ENCODE results near the gene CCT4. TPM values are rescaled to one million over a fixed set of nuclear protein-coding genes. Genes with fewer than 3 reads are reported as not detected.

CCT4 gene
- total RNA-seq, 1 donor = 117 TPM

DNA sequence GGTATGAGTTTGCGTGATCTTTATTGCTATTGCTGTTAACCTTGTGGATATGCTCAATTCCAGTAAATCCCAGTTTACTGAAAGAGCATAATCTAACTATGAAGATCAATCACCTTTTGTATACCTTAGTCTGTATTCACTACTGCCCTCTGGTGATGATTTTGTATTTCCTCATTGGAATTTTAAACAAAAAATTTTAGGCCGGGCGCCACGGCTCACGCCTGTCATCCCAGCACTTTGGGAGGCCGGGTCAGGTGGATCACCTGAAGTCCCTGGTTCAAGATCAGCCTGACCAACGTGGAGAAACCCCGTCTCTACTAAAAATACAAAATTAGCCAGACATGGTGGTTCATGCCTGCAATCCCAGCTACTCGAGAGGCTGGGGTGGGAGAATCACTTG lies 22.1 kb upstream of the CCT4 start:
- H3K79me2 ChIP-seq (ENCODE audit: insufficient read depth, low read length) = peaks cover 36% of the 10 kb centered on the region
- no peak for DNase-seq (ENCODE audit: insufficient read length, low spot score, missing footprints)
- TF ChIP-seq, protein P1, sequence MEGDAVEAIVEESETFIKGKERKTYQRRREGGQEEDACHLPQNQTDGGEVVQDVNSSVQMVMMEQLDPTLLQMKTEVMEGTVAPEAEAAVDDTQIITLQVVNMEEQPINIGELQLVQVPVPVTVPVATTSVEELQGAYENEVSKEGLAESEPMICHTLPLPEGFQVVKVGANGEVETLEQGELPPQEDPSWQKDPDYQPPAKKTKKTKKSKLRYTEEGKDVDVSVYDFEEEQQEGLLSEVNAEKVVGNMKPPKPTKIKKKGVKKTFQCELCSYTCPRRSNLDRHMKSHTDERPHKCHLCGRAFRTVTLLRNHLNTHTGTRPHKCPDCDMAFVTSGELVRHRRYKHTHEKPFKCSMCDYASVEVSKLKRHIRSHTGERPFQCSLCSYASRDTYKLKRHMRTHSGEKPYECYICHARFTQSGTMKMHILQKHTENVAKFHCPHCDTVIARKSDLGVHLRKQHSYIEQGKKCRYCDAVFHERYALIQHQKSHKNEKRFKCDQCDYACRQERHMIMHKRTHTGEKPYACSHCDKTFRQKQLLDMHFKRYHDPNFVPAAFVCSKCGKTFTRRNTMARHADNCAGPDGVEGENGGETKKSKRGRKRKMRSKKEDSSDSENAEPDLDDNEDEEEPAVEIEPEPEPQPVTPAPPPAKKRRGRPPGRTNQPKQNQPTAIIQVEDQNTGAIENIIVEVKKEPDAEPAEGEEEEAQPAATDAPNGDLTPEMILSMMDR (IDR thresholded peaks at IDR 0.05; ENCODE audit: extremely low read depth, low read depth, low read length) = peak; percentile 32
- H3K36me3 ChIP-seq (ENCODE audit: insufficient read depth, low read length) = no peaks in the 10 kb centered on the region
- peaks cover 10% of the 10 kb centered on the region for H3K4me1 ChIP-seq (ENCODE audit: insufficient read depth, low read length)
- no peak overlapping the region for H2AFZ ChIP-seq (ENCODE audit: low read length)
- no peak overlapping the region for H3K4me2 ChIP-seq (ENCODE audit: insufficient read depth, low read length)
- H3K9me3 ChIP-seq (ENCODE audit: low read depth, low read length) = no peaks in the 10 kb centered on the region
- H3K4me3 ChIP-seq (ENCODE audit: insufficient read depth, low read length) = no peak overlapping the region
- H3K27me3 ChIP-seq (ENCODE audit: insufficient read depth, low read length) = no peaks in the 10 kb centered on the region
- peaks cover 6% of the 10 kb centered on the region for H4K20me1 ChIP-seq (ENCODE audit: insufficient read depth, low read length)
- no peak overlapping the region for H3K27ac ChIP-seq (ENCODE audit: low read depth, low read length)

- TF ChIP-seq, protein P1 (IDR thresholded peaks at IDR 0.05; ENCODE audit: extremely low read depth, low read depth, low read length) = no peak
- no peak overlapping the region for H3K4me3 ChIP-seq (ENCODE audit: insufficient read depth, low read length)
- no peaks in the 10 kb centered on the region for H3K36me3 ChIP-seq (ENCODE audit: insufficient read depth, low read length)
- no peak overlapping the region for H2AFZ ChIP-seq (ENCODE audit: low read length)
- peaks cover 10% of the 10 kb centered on the region for H3K4me1 ChIP-seq (ENCODE audit: insufficient read depth, low read length)
- H3K27ac ChIP-seq (ENCODE audit: low read depth, low read length) = no peak overlapping the region
- H3K79me2 ChIP-seq (ENCODE audit: insufficient read depth, low read length) = peaks cover 42% of the 10 kb centered on the region
- peaks cover 6% of the 10 kb centered on the region for H4K20me1 ChIP-seq (ENCODE audit: insufficient read depth, low read length)
- H3K4me2 ChIP-seq (ENCODE audit: insufficient read depth, low read length) = no peak overlapping the region
- no peak for DNase-seq (ENCODE audit: insufficient read length, low spot score, missing footprints)
- H3K9me3 ChIP-seq (ENCODE audit: low read depth, low read length) = no peaks in the 10 kb centered on the region
- H3K27me3 ChIP-seq (ENCODE audit: insufficient read depth, low read length) = no peaks in the 10 kb centered on the region
Observed at GRCh38 chr2:61909116-61909515, 20.7 kb upstream of the CCT4 start.

DNA sequence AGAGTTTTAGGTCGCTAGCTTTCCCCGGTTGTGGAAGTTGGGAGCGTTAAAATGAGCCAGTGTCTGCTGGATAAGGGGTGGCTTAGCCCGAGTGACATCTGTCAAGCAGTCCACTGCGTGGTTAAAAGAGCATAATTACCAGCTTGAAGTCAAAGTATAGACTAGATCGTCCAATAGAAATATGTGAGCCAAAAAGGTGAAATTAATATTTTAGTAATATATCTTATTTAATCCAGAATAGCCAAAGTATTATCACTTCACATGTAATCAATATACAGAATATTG lies 17.7 kb upstream of the CCT4 start:
- H2AFZ ChIP-seq (ENCODE audit: low read length) = peak overlapping the region; percentile 100
- H3K4me2 ChIP-seq (ENCODE audit: insufficient read depth, low read length) = peak overlapping the region; percentile 99
- no peaks in the 10 kb centered on the region for H4K20me1 ChIP-seq (ENCODE audit: insufficient read depth, low read length)
- TF ChIP-seq, protein P1 (IDR thresholded peaks at IDR 0.05; ENCODE audit: extremely low read depth, low read depth, low read length) = no peak
- no peaks in the 10 kb centered on the region for H3K9me3 ChIP-seq (ENCODE audit: low read depth, low read length)
- H3K27me3 ChIP-seq (ENCODE audit: insufficient read depth, low read length) = no peaks in the 10 kb centered on the region
- H3K4me1 ChIP-seq (ENCODE audit: insufficient read depth, low read length) = peaks cover 10% of the 10 kb centered on the region
- peak overlapping the region; percentile 96 for H3K4me3 ChIP-seq (ENCODE audit: insufficient read depth, low read length)
- H3K27ac ChIP-seq (ENCODE audit: low read depth, low read length) = peak overlapping the region; percentile 68
- no peaks in the 10 kb centered on the region for H3K36me3 ChIP-seq (ENCODE audit: insufficient read depth, low read length)
- H3K79me2 ChIP-seq (ENCODE audit: insufficient read depth, low read length) = peaks cover 35% of the 10 kb centered on the region
- no peak for DNase-seq (ENCODE audit: insufficient read length, low spot score, missing footprints)

DNA sequence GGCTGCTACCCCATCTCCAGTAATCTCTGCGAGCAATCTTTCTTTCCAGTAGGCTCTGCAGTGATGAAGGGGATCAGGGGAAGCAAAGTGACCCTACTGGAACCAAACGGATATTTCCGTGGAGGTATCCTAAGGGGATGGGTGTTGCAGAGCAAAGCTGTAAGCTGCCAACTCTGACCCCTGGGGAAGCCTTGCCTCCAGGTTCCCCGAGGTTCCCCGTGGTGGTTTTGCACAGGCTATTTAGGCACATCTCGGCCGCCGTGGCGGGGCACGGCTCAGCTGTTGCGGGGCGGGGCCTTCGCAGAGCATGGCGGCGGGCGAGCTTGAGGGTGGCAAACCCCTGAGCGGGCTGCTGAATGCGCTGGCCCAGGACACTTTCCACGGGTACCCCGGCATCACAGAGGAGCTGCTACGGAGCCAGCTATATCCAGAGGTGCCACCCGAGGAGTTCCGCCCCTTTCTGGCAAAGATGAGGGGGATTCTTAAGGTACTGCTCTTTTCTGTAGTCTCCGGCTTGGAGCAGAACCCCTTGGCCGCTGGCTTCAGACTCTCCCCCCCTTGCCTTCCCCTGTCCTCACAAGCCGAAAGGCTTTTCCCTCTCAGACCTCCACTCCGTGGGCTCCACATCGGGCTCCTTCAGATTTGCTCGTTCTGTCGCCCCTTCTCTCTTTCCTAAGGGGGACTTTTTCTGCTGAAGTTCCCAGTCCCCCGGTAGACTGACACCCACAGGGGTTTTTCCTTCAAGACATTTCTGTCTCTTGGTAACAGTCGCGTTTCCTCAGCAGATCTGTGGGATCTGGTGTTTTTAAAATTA lies 17.1 kb upstream of the CCT4 start, which contains the start of gene COMMD1:
Gene COMMD1, plus strand, starts transcription at position 303 of the 814 bp plus-strand sequence. Its CDS starts 5 bp downstream, at position 308.
- Histone ChIP-seq H3K4me1 (ENCODE audit: insufficient read depth, low read length) (peaks cover 10% of the 10 kb centered on the region), H4K20me1 (ENCODE audit: insufficient read depth, low read length) (no peaks in the 10 kb centered on the region), H3K79me2 (ENCODE audit: insufficient read depth, low read length) (peaks cover 35% of the 10 kb centered on the region), H2AFZ (ENCODE audit: low read length) (peak within 1 kb of the TSS; percentile 100), H3K27ac (ENCODE audit: low read depth, low read length) (peak within 1 kb of the TSS; percentile 68), H3K9me3 (ENCODE audit: low read depth, low read length) (no peaks in the 10 kb centered on the region), H3K4me3 (ENCODE audit: insufficient read depth, low read length) (peak within 1 kb of the TSS; percentile 96), H3K4me2 (ENCODE audit: insufficient read depth, low read length) (peak within 1 kb of the TSS; percentile 99), H3K27me3 (ENCODE audit: insufficient read depth, low read length) (no peaks in the 10 kb centered on the region), H3K36me3 (ENCODE audit: insufficient read depth, low read length) (no peaks in the 10 kb centered on the region)
- peak; percentile 86 for DNase-seq (ENCODE audit: insufficient read length, low spot score, missing footprints)
- TF ChIP-seq, protein P1 (IDR thresholded peaks at IDR 0.05; ENCODE audit: extremely low read depth, low read depth, low read length) = no peak
